ENCODE results near the gene MINDY4. TPM values are rescaled to one million over a fixed set of nuclear protein-coding genes. Genes with fewer than 3 reads are reported as not detected.

Gene MINDY4
- total and polyA plus RNA-seq, 10 of the 15 experiments (the other 5 are each of a cell fraction or from before 2014, with no cell fraction given), result 0.10 to 0.90 (median 0.40) TPM

GRCh38 chr7:30729642-30730041 is 41.6 kb upstream of the MINDY4 start:
- Histone ChIP-seq H3K27me3 (replicated peaks in 1 of 2; ENCODE audit: control insufficient read depth in 2 of 2, insufficient read depth in 2 of 2, low read length in 1 of 2) (peaks cover 6 to 7% of the 10 kb centered on the region in 2 experiments; a peak in 3 of 4 replicates), H3K27ac (ENCODE audit: control insufficient read depth, insufficient read depth) (no peak overlapping the region), H3K36me3 (ENCODE audit: control insufficient read depth in 2 of 2, insufficient read depth in 2 of 2, low read length in 1 of 2) (no peaks in the 10 kb centered on the region), H3K4me3 (no peak overlapping the region), H4K20me1 (ENCODE audit: control insufficient read depth, insufficient read depth) (no peaks in the 10 kb centered on the region), H3K4me1 (ENCODE audit: control insufficient read depth, insufficient read depth, low read length) (no peaks in the 10 kb centered on the region), H3K4me2 (ENCODE audit: control insufficient read depth, insufficient read depth) (no peak overlapping the region), H2AFZ (ENCODE audit: control insufficient read depth, low read depth, low read length) (no peak overlapping the region), H3K9me3 (replicated peaks; ENCODE audit: control insufficient read depth, insufficient read depth, low read length) (no peaks in the 10 kb centered on the region), H3K79me2 (ENCODE audit: control insufficient read depth, insufficient read depth, low read length) (no peaks in the 10 kb centered on the region), H3K9ac (ENCODE audit: control insufficient read depth, insufficient read depth, low read length) (no peak overlapping the region)
- SMC1A ChIA-PET (ENCODE audit: uncharacterized antibody, unreplicated experiment), result no interaction called here
- no TSS peak for BruUV-seq (replicated peaks)
- intact Hi-C loops (cut with micrococcal nuclease; ENCODE audit: unreplicated experiment), result no loop called here
- CTCF ChIA-PET, result no interaction called here
- TF ChIP-seq PML (IDR thresholded peaks at IDR 0.05; ENCODE audit: low read length), result no peak
- POLR2A ChIA-PET, result no interaction called here
- RAD21 ChIA-PET (ENCODE audit: unreplicated experiment), result no interaction called here
- FAIRE-seq (no peak), ATAC-seq (no peak), DNase-seq (ENCODE audit: low read depth, low spot score) (no peak)
- WGBS (ENCODE audit: insufficient coverage, insufficient replicate concordance, low lambda C conversion rate, missing lambda C conversion rate), result 6% methylated on average over 2 of the region's 2 CpGs
- in situ Hi-C loops (cut with MboI), result no loop called here

GRCh38 chr7:30730097-30730496 is 41.1 kb upstream of the MINDY4 start:
- Histone ChIP-seq H3K79me2 (ENCODE audit: control insufficient read depth, insufficient read depth, low read length) (no peaks in the 10 kb centered on the region), H2AFZ (ENCODE audit: control insufficient read depth, low read depth, low read length) (no peak overlapping the region), H3K36me3 (ENCODE audit: control insufficient read depth in 2 of 2, insufficient read depth in 2 of 2, low read length in 1 of 2) (no peaks in the 10 kb centered on the region), H3K9me3 (replicated peaks; ENCODE audit: control insufficient read depth, insufficient read depth, low read length) (no peaks in the 10 kb centered on the region), H3K4me1 (ENCODE audit: control insufficient read depth, insufficient read depth, low read length) (no peaks in the 10 kb centered on the region), H3K9ac (ENCODE audit: control insufficient read depth, insufficient read depth, low read length) (no peak overlapping the region), H3K4me2 (ENCODE audit: control insufficient read depth, insufficient read depth) (no peak overlapping the region), H3K27me3 (replicated peaks in 1 of 2; ENCODE audit: control insufficient read depth in 2 of 2, insufficient read depth in 2 of 2, low read length in 1 of 2) (peaks cover 6 to 7% of the 10 kb centered on the region in 2 experiments; a peak in 3 of 4 replicates), H3K4me3 (no peak overlapping the region), H4K20me1 (ENCODE audit: control insufficient read depth, insufficient read depth) (no peaks in the 10 kb centered on the region), H3K27ac (ENCODE audit: control insufficient read depth, insufficient read depth) (no peak overlapping the region)
- POLR2A ChIA-PET, result no interaction called here
- in situ Hi-C loops (cut with MboI) (no loop called here), intact Hi-C loops (cut with micrococcal nuclease; ENCODE audit: unreplicated experiment) (no loop called here)
- SMC1A ChIA-PET (ENCODE audit: uncharacterized antibody, unreplicated experiment), result no interaction called here
- CTCF ChIA-PET, result no interaction called here
- no peak for TF ChIP-seq KAT2A (conservative IDR thresholded peaks at IDR 0.05; ENCODE audit: control insufficient read depth, low read depth, low read length)
- TF ChIP-seq CHD1 (IDR thresholded peaks at IDR 0.05; ENCODE audit: low read depth, low read length), result no peak
- ATAC-seq (no peak), DNase-seq (ENCODE audit: low read depth, low spot score) (no peak), FAIRE-seq (no peak)
- no TSS peak for BruUV-seq (replicated peaks)
- 89% methylated on average over 2 of the region's 2 CpGs for WGBS (ENCODE audit: insufficient coverage, insufficient replicate concordance, low lambda C conversion rate, missing lambda C conversion rate)
- RAD21 ChIA-PET (ENCODE audit: unreplicated experiment), result no interaction called here
